Keratinocyte (primary cell): Measurements from ENCODE around the gene ITSN1.

ENCODE experiments used
- CTCF ChIP-seq, 3 experiments: IDR thresholded peaks in 1 of 3; conservative IDR thresholded peaks in 1 of 3; optimal IDR thresholded peaks in 1 of 3; 2 replicates in 2 of 3; 3 replicates in 1 of 3; pipeline versions ENCODE3 to v1.5.1; 2011; ENCODE audit warnings: low read length in 3 of 3, mild to moderate bottlenecking in 3 of 3, moderate library complexity in 2 of 3, control low read depth in 1 of 3, inconsistent platforms in 1 of 3; ENCODE audit not compliant: insufficient read depth in 2 of 3; ENCODE audit errors: extremely low read depth in 1 of 3
- EZH2 ChIP-seq: IDR thresholded peaks from one replicate; pipeline ENCODE4 v1.6.1; 2012; ENCODE audit warnings: inconsistent platforms, mild to moderate bottlenecking, low read length, moderate library complexity

GRCh38 chr21:33651965-33652680, 9.8 kb downstream of the ITSN1 start:
- TF ChIP-seq CTCF (optimal IDR thresholded peaks at IDR 0.05 in 1 of 3, IDR thresholded peaks at IDR 0.05 in 1 of 3, conservative IDR thresholded peaks at IDR 0.05 in 1 of 3; ENCODE audit: extremely low read depth in 1 of 3, insufficient read depth in 2 of 3, low read length in 3 of 3) (no peak), EZH2 (no peak)
